Measurements from ENCODE around the gene GATB.

DNA sequence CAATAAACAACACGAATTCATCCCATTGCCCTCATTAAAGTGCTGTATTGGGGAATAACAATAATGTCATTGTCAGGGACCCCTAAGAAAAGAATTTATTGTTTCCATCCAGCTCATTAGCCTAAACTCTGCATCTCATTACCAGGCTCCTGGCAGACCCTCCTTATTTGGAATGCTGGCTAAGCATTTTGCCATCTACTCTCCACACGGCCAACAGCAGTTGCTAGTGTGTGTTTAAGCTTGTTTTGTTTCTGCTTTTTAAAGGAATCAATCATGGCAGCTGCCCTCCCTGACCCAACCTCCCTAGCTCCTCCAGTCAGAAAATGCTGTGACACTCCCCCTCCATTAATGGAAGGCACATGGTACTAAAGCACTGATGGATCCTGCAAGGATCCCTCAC is 43.5 kb downstream of the GATB start:
- TF ChIP-seq, protein P1, sequence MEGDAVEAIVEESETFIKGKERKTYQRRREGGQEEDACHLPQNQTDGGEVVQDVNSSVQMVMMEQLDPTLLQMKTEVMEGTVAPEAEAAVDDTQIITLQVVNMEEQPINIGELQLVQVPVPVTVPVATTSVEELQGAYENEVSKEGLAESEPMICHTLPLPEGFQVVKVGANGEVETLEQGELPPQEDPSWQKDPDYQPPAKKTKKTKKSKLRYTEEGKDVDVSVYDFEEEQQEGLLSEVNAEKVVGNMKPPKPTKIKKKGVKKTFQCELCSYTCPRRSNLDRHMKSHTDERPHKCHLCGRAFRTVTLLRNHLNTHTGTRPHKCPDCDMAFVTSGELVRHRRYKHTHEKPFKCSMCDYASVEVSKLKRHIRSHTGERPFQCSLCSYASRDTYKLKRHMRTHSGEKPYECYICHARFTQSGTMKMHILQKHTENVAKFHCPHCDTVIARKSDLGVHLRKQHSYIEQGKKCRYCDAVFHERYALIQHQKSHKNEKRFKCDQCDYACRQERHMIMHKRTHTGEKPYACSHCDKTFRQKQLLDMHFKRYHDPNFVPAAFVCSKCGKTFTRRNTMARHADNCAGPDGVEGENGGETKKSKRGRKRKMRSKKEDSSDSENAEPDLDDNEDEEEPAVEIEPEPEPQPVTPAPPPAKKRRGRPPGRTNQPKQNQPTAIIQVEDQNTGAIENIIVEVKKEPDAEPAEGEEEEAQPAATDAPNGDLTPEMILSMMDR (IDR thresholded peaks at IDR 0.05): no peak
- no peak for TF ChIP-seq POLR2A (IDR thresholded peaks at IDR 0.05)

Measured in Peyer's patch (tissue), 4 donors.